Natural killer cell (primary cell): Measurements from ENCODE around the gene CPSF4. TPM values are rescaled to one million over a fixed set of nuclear protein-coding genes. Genes with fewer than 3 reads are reported as not detected.
A peak's percentile ranks its signal among the peaks of the same experiment; 100 is the strongest.

Experiments
- ATAC-seq, 3 donors: fragments of 150-1000 bp in 2 of 3; fragments of 200-7000 bp in 1 of 3; cut with Tn5 transposase; 1 replicate in 1 of 3; 2 replicates in 2 of 3; pipeline ENCODE4 v1.10.0; 2021; ENCODE audit warnings: mild to moderate bottlenecking in 2 of 3, moderate library complexity in 2 of 3
- DNase-seq, 2 donors: peaks; one replicate each; pipeline versions ENCODE4 v3.0.0 to v3.0.0-alpha.2; 2013 to 2021; ENCODE audit warnings: mixed read lengths in 1 of 2
- H3K27ac ChIP-seq: one replicate; pipeline ENCODE4 v1.5.1; 2013; ENCODE audit warnings: mild to moderate bottlenecking, low read length
- H3K27me3 ChIP-seq: one replicate; pipeline ENCODE4 v1.6.1; 2013; ENCODE audit warnings: low read length; ENCODE audit not compliant: control insufficient read depth, insufficient read depth
- H3K36me3 ChIP-seq: one replicate; pipeline ENCODE4 v1.6.1; 2013; ENCODE audit warnings: low read length; ENCODE audit not compliant: control insufficient read depth, insufficient read depth
- H3K4me1 ChIP-seq: one replicate; pipeline ENCODE4 v1.6.1; 2013; ENCODE audit warnings: low read length; ENCODE audit not compliant: control insufficient read depth, insufficient read depth
- H3K4me3 ChIP-seq: one replicate; pipeline ENCODE4 v1.5.1; 2013; ENCODE audit warnings: low read length
- H3K9me3 ChIP-seq: one replicate; pipeline ENCODE4 v1.6.1; 2013; ENCODE audit warnings: low read length; ENCODE audit not compliant: control insufficient read depth, insufficient read depth
- H3K27ac Mint-ChIP-seq, 2 donors: one replicate each; pipeline ENCODE4 v1.8.0; 2022; ENCODE audit warnings: mild to moderate bottlenecking in 2 of 2, mixed read lengths in 2 of 2, moderate library complexity in 1 of 2
- H3K27me3 Mint-ChIP-seq, 2 donors: one replicate each; pipeline ENCODE4 v1.8.0; 2022; ENCODE audit warnings: low read depth in 2 of 2, mixed read lengths in 2 of 2
- H3K36me3 Mint-ChIP-seq: one replicate; pipeline ENCODE4 v1.8.0; 2022; ENCODE audit warnings: mixed read lengths
- H3K4me1 Mint-ChIP-seq, 2 donors: one replicate each; pipeline ENCODE4 v1.8.0; 2022; ENCODE audit warnings: mixed read lengths in 2 of 2
- H3K4me3 Mint-ChIP-seq: one replicate; pipeline ENCODE4 v1.8.0; 2022; ENCODE audit warnings: mild to moderate bottlenecking, moderate library complexity, mixed read lengths
- H3K9me3 Mint-ChIP-seq, 2 donors: one replicate each; pipeline ENCODE4 v1.8.0; 2022; ENCODE audit warnings: mixed read lengths in 2 of 2
- WGBS: methylation state at CpG from one replicate; pipeline ENCODE4 v1.1.7; 2013; ENCODE audit warnings: missing lambda C conversion rate; ENCODE audit not compliant: insufficient coverage; 5-methylcytosine and 5-hydroxymethylcytosine counted together
- intact Hi-C: fragments of 100-400 bp; cut with micrococcal nuclease; formaldehyde crosslinking; loops from one replicate; pipeline ENCODE4 v1.14.2; 2022
- total RNA-seq, 4 donors: library from RNA; stranded (reverse); fragments of 120-200 nt in 1 of 4; gene quantifications; one replicate each; pipeline versions ENCODE4 v1.2.3 to v1.2.4, GENCODE V29; 2013 to 2022
- TF ChIP-seq, protein P1 (sequence below): fragments of 200-600 bp; IDR thresholded peaks from one replicate; pipeline ENCODE4 v1.8.0; 2022; ENCODE audit warnings: antibody characterized with exemption

The CPSF4 gene
- total RNA-seq, 3 donors from 2014 or later (not counting 1 experiment from before 2014, with no cell fraction given) = 54.0 to 61.6 (median 54.8) TPM

DNA sequence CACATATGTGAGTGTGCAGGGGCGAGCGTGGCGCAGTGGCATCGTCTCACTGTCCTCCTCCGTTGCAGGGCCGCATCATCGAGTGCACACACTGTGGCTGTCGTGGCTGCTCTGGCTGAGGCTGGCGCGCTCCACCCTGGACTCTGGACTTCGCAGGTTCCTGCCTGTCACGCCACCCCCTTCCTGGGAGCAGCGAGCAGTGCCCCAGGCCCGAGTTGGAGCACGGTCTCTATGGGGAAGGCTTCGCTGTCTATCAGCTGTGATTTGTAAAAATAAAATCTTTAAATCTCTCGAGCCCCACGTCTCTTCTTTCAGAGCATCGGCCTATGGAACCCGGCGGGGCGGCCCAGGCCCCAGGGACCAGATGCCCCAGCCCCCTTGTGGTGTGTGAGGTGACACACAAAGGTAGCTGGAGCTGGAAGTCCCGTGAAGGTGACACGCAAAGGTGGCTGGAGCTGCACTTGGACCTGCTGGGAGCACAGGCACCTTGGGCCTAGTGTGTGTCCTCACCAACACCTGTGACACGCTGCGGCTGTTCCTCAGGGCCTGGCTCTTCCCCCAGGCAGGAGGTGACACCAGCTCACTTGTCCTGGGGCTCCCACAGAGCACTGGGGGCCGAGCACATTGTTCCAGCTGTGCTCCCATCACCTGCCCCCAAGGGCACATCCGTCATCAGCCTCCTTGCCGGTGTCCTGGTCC lies 19.3 kb upstream of the CPSF4 start:
- H3K36me3 ChIP-seq = peaks cover 60% of the 10 kb centered on the region
- H3K27ac ChIP-seq = no peak overlapping the region
- peaks cover 7% of the 10 kb centered on the region for H3K36me3 Mint-ChIP-seq
- no peak overlapping the region for H3K4me3 ChIP-seq
- no peaks in the 10 kb centered on the region for H3K4me1 ChIP-seq
- DNase-seq = no peak
- H3K4me3 Mint-ChIP-seq = no peak overlapping the region
- TF ChIP-seq, protein P1, sequence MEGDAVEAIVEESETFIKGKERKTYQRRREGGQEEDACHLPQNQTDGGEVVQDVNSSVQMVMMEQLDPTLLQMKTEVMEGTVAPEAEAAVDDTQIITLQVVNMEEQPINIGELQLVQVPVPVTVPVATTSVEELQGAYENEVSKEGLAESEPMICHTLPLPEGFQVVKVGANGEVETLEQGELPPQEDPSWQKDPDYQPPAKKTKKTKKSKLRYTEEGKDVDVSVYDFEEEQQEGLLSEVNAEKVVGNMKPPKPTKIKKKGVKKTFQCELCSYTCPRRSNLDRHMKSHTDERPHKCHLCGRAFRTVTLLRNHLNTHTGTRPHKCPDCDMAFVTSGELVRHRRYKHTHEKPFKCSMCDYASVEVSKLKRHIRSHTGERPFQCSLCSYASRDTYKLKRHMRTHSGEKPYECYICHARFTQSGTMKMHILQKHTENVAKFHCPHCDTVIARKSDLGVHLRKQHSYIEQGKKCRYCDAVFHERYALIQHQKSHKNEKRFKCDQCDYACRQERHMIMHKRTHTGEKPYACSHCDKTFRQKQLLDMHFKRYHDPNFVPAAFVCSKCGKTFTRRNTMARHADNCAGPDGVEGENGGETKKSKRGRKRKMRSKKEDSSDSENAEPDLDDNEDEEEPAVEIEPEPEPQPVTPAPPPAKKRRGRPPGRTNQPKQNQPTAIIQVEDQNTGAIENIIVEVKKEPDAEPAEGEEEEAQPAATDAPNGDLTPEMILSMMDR = no peak
- ATAC-seq = peak in 1 of 3 donors; percentile 26
- intact Hi-C loops = loop anchor here (5.0 kb wide), 1 partner anchor 38 kb away; no protein-coding TSS in a partner anchor
- peaks cover 0 to 7% of the 10 kb centered on the region in 2 donors for H3K4me1 Mint-ChIP-seq
- no peaks in the 10 kb centered on the region for H3K9me3 ChIP-seq
- no peaks in the 10 kb centered on the region for H3K9me3 Mint-ChIP-seq
- peak overlapping the region in 1 of 2 donors; percentile 9 for H3K27ac Mint-ChIP-seq
- no peaks in the 10 kb centered on the region for H3K27me3 Mint-ChIP-seq
- no peaks in the 10 kb centered on the region for H3K27me3 ChIP-seq
- 95% methylated on average over 29 of the region's 29 CpGs for WGBS

DNA sequence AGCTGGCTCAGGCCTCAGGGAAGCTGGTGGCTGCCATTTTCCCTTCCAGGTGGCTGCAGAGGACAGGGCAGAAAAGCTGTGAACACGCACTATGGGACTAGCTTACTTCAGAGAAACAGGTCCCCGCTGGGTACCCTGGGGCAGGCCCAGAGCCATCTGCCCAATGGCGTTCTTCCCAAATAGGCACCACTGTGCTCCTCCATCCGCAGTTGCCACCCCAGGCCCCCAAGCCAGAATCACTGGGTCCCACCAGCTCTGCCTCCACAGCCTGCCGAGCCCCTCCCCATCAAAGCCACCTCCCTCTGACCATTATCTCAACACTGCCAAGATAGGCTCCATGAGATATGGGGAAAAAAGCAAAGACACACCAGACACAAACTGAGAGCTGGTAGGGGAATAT lies 18.5 kb upstream of the CPSF4 start:
- Mint-ChIP-seq H3K27me3 (no peaks in the 10 kb centered on the region), H3K4me1 (peaks cover 0 to under 1% of the 10 kb centered on the region in 2 donors), H3K36me3 (peaks cover under 1% of the 10 kb centered on the region), H3K27ac (no peak overlapping the region), H3K4me3 (no peak overlapping the region), H3K9me3 (no peaks in the 10 kb centered on the region)
- no peak for DNase-seq
- Histone ChIP-seq H3K27me3 (no peaks in the 10 kb centered on the region), H3K36me3 (peaks cover 62% of the 10 kb centered on the region), H3K9me3 (no peaks in the 10 kb centered on the region), H3K4me3 (no peak overlapping the region), H3K27ac (no peak overlapping the region), H3K4me1 (no peaks in the 10 kb centered on the region)
- no peak for ATAC-seq
- intact Hi-C loops = no loop called here
- 98% methylated on average over 5 of the region's 5 CpGs for WGBS
- TF ChIP-seq, protein P1 = no peak

DNA sequence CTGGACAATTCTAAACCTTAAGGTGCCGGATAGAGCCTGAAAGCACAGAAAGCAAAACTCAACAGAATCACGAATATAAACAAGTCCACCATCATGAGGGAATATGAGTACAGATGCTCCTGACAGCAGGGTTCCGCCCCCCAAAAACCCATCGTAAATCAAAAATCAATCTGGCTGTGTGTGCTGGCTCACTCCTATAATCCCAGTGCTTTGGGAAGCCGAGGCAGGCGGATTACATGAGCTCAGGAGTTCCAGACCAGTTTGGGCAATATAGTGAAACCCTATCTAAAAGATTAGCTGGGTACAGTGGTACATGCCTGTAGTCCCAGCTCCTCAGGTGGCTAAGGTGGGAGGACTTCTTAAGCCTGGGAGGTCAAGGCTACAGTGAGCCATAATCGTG lies 17.8 kb upstream of the CPSF4 start:
- no peaks in the 10 kb centered on the region for H3K4me1 ChIP-seq
- H3K9me3 ChIP-seq = no peaks in the 10 kb centered on the region
- no peak overlapping the region for H3K27ac ChIP-seq
- no peaks in the 10 kb centered on the region for H3K9me3 Mint-ChIP-seq
- no peak overlapping the region for H3K4me3 ChIP-seq
- no peaks in the 10 kb centered on the region for H3K27me3 ChIP-seq
- no peaks in the 10 kb centered on the region for H3K27me3 Mint-ChIP-seq
- no peak overlapping the region for H3K27ac Mint-ChIP-seq
- WGBS = 96% methylated on average over 7 of the region's 7 CpGs
- intact Hi-C loops = no loop called here
- TF ChIP-seq, protein P1 = no peak
- H3K4me3 Mint-ChIP-seq = no peak overlapping the region
- peaks cover 56% of the 10 kb centered on the region for H3K36me3 ChIP-seq
- no peaks in the 10 kb centered on the region for H3K36me3 Mint-ChIP-seq
- ATAC-seq = no peak
- no peaks in the 10 kb centered on the region for H3K4me1 Mint-ChIP-seq
- no peak for DNase-seq

DNA sequence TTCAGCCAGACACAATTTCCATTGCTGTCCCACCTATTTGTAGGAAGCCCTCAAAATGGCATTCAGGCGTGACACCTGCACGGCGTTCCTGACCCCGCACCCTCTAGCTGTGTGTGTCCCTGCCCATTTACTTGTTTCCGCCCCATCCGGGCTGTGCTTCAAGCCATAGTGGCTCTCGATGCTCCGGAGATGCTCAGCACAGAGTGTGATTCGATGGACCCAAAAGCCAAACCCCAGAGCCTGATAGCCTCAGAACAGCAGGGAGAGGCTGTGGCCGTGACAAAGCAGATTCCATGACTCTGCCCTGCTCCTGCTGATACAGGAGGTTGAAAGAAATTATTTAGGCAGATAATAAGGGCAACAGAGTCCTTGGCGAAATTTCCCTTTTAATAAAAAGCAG lies 16.6 kb upstream of the CPSF4 start:
- H3K27ac Mint-ChIP-seq = peak overlapping the region in 1 of 2 donors; percentile 63
- Histone ChIP-seq H3K27ac (no peak overlapping the region), H3K27me3 (no peaks in the 10 kb centered on the region), H3K4me3 (no peak overlapping the region), H3K36me3 (peaks cover 46% of the 10 kb centered on the region), H3K4me1 (no peaks in the 10 kb centered on the region), H3K9me3 (no peaks in the 10 kb centered on the region)
- H3K9me3 Mint-ChIP-seq = no peaks in the 10 kb centered on the region
- intact Hi-C loops = no loop called here
- H3K36me3 Mint-ChIP-seq = no peaks in the 10 kb centered on the region
- DNase-seq (no peak), ATAC-seq (no peak)
- H3K4me1 Mint-ChIP-seq = no peaks in the 10 kb centered on the region
- 94% methylated on average over 11 of the region's 11 CpGs for WGBS
- H3K27me3 Mint-ChIP-seq = no peaks in the 10 kb centered on the region
- TF ChIP-seq, protein P1 = no peak
- no peak overlapping the region for H3K4me3 Mint-ChIP-seq
